ENCODE results near the gene PKNOX1.
"Not testable (repeated sequence)": the region's sequence is repeated elsewhere in the genome, so short reads cannot be mapped to it uniquely, and the experiment has no call there.

The PKNOX1 gene

DNA sequence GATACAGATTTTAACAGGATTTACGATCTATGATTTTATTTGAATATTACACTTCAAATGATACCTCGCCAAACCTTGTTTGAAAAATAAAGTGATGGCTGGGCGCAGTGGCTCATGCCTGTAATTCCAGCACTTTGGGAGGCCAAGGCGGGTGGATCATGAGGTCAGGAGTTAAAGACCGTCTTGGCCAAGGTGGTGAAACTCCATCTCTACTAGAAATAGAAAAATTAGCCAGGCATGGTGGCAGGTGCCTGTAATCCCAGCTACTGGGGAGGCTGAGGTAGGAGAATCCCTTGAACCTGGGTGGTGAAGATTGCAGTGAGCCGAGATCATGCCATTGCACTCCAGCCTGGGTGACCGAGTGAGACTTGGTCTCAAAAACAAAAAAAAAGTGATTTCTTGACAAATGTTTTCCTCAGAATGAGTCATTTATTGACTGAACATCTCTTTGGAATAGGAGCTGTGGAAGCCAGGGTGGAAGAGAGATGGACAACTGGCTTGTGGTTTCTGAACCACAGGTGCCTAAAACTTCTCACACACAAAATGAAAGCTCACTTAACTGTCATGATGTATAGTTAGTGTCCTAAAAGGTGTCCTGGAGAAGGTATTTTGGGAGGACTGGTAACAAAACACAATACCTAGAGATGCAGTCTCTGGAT is 11.9 kb downstream of the PKNOX1 start:
- DNase-seq (ENCODE audit: low spot score) = no peak

DNA sequence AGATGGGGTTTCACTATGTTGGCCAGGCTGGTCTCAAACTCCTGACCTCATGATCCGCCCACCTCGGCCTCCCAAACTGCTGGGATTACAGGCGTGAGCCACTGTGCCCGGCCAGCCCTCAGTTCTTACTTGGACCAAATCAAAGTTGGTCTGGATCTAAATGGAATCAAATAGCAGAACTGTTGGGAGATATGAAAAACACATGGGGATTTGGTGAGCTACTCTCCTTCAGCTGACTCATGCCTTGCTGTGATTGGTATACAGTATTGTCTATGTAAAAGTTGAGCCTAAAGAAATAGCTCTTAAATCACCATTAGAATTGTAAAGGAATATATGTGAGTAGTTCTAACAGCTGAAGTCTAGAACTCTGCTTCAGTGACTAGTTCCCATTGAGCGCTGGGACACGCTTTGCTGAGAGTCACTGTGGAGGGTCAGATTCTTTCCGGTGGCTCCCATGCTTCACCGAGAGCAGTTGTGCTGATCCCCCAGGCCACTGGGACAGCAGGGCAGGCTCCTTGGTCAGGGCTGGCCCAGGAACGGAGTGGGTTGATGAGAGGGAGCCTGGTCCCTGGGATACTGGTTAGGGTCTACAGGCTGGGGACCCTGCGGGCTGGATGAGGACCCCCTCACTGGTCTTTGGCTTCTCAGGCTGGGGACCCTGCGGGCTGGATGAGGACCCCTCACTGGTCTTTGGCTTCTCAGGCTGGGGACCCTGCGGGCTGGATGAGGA is 14.0 kb downstream of the PKNOX1 start:
- DNase-seq (ENCODE audit: low spot score) = no peak

DNA sequence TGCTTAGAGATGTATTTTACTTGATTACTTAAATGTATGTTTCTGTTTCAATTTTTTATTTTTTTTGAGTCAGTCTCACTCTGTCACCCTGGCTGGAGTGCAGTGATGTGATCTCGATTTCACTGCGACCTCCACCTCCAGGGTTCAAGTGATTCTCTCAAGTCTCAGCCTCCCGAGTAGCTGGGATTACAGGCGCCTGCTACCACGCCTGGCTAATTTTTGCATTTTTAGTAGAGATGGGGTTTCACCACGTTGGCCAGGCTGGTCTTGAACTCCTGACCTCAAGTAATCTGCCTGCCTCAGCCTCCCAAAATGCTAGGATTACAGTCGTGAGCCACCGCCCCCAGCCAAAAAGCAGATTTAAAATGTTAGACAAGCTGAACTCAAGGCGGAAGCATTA is 15.0 kb downstream of the PKNOX1 start:
- not testable (repeated sequence) for DNase-seq (ENCODE audit: low spot score)

DNA sequence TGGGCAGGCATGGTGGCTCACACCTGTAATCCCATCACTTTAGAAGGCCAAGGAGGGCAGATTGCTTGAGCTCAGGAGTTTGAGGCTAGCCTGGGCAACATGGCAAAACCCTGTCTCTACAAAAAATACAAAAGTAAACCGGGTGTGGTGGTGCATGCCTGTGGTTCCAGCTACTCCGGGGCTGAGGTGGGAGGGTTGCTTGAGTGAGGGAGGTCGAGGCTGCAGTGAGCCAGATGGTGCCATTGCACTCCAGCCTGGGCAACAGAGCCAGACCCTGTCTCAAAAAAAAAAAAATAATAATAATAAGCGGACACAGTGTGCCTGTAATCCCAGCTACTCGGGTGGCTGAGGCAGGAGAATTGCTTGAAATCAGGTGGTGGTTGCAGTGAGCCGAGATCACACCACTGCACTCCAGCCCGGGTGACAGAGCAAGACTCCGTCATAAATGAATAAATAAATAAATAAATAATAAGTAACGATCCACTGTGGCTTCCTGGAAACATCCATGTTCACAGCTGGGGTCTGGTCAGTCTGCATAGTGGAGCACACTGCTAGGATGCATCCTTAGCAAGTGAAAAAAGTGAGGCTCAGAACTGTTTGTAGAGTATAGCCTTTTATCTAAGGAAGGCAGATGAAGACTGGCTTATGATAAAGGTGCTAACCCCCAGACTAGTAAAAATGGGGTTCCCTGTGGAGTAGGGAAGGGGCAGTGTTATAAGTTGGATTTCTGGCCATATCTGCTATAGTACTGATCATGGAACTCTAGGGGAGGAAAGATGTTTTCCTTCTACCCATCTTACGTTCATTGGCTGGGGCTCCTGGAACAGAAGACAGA is 15.7 kb downstream of the PKNOX1 start:
- DNase-seq (ENCODE audit: low spot score) = no peak

DNA sequence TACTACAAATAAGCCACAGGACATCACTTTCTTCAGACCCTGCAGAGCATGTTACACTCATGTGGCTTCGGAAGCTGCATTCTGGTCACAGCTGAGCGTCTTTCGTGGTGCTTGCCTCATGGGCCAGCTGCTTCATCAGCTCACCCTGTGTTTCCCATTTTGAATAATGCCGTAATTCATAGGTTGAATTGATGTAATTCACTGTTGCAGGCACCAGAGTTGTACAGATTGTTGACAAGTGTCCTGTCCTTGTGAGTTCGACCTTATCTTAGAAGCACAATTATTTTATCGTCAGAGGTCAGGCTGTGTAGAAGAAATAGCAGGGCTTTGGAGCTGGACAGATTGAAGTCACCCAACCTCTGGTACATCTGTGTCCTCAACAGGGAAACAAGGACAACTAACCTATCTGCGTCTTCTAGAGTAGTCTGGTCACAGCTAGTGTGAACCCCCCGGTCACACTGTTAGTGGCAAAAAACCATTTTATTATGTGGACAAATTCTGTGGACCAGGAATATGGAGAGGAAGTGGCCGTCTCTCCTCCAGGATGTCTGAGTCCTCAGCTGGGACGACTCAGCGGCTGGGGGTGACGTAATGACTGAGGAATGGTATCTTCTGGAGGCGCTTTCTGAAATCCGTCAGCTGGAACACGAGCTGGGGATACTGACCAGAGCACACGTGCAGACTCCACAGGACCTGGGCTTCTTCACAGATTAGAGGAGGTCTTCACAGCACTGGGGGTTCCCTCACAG is 17.8 kb downstream of the PKNOX1 start:
- DNase-seq (ENCODE audit: low spot score) = no peak

DNA sequence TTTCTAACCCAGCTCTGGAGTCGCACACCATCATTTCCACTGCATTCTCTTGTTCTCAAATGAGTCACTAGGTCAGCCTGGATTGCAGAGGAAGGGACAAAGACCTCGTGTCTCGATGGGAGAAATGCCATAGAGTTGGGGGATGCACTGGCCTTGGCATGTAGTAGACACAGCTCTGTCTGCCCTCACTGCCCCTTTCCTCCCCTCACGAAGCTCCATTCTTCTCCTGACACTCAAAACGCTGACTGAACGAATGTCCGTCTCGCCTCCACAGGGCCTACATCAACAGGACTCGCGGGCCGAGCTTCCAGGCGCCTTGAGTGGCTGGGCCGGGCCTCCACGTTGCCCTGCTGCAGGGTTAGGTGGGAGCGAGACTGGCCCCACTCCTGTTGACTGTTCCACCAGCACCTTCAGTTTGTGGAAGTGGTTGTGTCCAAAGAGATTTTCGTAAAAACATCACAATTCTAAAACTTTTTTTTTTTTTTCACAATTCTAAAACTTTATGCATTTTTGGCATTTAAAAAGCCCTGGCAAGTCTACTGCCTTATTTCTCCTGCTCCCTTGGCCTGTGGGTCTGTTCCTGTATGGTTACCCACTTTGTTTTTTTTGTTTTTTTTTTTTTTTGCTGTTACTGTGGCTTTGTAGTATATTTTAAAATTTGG is 18.8 kb downstream of the PKNOX1 start:
- no peak for DNase-seq (ENCODE audit: low spot score)

DNA sequence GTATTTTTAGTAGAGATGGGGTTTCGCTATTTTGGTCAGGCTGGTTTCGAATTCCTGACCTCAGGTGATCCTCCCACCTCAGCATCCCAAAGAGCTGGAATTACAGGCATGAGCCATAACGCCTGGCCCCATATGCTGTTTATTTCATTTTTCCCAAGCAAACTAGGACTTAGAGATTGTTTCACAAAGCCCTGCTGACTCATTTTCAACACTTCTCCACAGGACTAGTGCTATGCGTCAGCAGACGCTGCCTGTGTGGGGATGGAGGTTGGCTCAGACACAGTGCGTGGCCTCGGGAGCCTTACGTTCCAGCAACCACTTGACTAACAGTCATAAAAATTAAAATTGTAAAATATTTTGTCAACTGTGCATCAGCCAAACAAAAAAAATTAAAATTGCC is 22.7 kb downstream of the PKNOX1 start:
- DNase-seq (ENCODE audit: low spot score) = no peak

DNA sequence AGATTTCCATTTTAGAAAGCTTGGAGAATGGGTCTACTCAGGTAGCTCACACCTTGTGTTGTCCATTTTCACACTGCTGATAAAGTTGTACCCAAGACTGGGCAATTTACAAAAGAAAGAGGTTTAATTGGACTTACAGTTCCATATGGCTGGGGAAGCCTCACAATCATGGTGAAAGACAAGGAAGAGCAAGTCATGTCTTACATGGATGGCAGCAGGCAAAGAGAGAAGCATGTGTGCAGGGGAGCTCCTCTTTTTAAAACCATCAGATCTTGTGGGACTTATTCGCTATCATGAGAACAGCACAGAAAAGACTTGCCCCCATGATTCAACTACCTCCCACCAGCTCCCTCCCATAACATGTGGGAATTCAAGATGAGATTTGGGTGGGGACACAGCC is 23.6 kb downstream of the PKNOX1 start:
- not testable (repeated sequence) for DNase-seq (ENCODE audit: low spot score)

DNA sequence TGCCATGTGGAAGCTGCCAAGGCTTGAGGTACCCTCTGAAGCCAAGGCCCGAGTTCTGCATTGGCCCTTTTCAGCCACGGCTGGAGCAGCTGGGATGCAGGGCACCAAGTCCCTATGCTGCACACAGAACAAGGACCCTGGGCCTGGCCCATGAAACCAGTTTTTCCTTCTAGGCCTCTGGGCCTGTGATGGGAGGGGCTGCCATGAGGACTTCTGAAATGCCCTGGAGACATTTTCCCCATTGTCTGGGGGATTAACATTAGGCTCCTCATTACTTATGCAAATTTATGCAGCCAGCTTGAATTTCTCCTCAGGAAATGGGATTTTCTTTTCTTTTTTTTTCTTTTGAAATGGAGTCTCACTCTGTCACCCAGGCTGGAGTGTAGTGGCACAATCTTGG is 24.8 kb downstream of the PKNOX1 start:
- DNase-seq (ENCODE audit: low spot score) = not testable (repeated sequence)

DNA sequence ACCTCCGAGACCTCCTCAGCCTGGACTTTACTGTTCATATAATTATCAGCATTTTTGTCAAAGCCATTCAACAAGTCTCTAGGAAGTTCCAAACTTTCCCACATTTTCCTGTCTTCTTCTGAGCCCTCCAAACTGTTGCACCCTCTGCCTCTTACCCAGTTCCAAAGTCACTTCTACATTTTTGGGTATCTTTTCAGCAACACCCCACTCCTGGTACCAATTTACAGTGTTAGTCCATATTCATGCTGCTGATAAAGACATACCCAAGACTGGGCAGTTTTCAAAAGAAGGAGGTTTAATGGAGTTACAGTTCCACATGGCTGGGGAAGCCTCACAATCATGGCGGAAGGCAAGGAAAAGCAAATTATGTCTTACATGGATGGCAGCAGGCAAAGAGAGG is 25.7 kb downstream of the PKNOX1 start:
- DNase-seq (ENCODE audit: low spot score) = not testable (repeated sequence)

DNA sequence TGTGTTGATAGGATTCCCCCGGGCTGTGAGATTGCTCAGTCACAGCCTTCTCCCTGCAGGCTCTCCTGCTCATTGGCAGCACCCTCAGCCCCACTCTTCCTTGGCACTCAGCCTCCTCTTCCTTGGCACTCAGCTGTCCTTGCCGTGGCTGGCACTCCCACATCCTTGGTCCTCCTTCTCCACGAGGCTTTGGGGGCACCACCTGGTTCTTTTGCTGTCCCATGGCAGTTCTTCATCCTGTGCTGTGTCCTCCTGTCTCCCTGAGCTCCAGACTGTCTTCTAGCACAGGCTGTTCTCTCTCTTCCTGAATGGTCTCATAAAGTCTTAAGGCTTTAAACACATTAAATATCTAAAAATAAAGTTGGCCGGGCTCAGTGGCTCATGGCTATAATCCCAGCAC is 27.0 kb downstream of the PKNOX1 start:
- no peak for DNase-seq (ENCODE audit: low spot score)

DNA sequence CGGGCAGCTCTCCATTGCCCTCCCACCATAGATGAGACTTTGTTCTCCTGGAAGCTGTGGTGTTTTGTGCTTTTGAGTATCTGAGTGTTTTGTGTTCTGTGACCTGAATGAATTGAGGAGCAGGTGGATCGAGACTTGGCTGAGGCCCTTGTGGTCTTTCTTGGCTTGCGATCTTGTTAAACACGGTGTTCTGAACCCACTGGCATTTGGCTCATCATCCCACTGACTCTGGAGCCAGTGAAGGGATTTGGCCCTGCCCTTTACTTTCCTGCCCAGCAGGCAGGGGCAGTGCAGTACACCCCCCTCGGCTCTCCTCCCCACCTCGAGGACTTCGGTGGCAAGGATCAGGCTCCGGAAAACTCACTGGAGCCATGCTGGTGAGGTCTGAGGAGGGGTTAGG is 30.6 kb downstream of the PKNOX1 start:
- DNase-seq (ENCODE audit: low spot score) = no peak

DNA sequence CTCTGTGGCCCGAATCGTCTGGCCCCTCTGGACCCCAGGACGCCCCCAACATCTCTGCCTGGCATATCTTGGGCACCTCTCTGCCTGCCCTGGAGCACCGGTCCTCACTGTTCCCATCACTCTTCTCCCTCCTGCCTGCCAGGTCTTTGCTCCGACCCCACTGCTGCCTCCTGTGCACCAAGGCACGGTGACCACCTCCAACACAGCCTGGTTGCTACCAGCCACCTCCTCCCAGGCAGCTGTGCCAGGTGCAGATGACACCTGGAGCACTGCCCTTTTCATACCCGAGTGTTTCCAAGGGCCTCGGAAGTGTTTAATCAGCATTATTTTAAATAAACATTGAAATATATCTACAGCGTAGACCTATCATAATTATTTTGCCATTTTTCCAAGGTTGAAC is 31.3 kb downstream of the PKNOX1 start:
- no peak for DNase-seq (ENCODE audit: low spot score)

DNA sequence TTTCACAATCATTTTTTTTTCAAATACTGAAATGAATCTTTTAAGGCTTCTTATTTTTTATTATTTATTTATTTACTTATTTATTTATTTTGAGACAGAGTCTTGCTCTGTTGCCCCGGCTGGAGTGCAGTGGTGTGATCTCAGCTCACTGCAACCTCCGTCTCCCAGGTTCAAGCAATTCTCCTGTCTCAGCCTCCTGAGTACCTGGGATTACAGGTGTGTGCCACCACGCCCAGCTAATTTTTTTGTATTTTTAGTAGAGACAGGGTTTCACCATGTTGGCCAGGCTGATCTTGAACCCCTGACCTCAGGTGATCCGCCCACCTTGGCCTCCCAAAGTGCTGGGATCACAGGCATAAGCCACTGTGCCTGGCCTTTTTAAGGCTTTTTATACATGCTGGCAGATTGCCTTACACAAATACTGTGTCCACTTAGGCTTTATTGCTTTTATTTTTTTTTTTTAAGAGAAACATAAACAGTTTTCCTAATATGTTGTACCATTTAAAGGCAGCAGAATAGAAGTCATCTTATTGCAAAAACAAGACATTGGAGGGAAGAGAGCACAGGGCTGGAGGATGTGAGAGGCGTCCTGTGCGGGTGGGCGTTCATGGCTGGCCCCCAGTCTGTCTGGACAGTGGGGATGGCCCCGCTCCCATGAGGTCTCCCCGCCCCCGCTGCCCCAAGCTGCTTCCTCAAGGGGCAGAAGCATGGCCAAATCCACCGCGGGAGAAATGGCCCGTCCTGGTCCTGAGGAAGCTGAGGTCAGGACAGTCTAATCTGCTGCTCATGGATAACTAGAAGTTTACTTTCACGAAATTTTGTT is 31.9 kb downstream of the PKNOX1 start:
- DNase-seq (ENCODE audit: low spot score) = not testable (repeated sequence)

DNA sequence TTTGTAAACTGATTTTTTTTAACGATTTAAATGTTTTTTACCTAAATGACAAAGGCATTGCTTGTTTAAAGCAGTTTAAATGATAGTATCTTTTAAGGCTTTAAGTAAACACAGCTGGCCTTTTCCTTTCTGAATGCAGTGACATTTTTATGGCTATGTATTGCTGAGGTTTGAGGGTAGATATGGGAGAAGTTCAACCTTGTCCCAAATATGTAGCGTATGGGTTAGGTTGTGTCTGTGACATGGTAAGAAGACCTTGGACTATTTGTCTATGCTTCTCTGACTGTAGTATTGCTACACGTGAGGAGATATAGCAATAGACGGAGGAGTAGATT is 32.5 kb downstream of the PKNOX1 start:
- no peak for DNase-seq (ENCODE audit: low spot score)

DNA sequence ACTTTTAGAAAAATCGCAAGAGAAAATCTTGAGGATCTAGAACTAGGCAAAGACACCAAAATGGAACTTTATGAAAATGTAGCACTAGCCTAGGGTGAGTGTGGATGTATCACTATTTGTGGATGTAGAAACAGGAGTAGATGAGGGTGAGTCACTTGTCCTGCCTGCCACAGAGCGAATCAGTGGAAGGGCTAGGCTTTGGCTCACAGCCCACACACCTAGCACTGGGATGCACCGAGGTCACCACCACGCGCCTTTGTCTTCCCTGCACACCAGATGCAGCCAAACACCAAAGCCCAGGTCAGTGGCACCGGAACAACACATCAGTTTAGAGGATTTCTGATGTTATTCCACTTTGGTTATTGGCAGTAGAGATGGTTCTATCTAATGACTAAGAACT is 38.2 kb downstream of the PKNOX1 start:
- DNase-seq (ENCODE audit: low spot score) = no peak

DNA sequence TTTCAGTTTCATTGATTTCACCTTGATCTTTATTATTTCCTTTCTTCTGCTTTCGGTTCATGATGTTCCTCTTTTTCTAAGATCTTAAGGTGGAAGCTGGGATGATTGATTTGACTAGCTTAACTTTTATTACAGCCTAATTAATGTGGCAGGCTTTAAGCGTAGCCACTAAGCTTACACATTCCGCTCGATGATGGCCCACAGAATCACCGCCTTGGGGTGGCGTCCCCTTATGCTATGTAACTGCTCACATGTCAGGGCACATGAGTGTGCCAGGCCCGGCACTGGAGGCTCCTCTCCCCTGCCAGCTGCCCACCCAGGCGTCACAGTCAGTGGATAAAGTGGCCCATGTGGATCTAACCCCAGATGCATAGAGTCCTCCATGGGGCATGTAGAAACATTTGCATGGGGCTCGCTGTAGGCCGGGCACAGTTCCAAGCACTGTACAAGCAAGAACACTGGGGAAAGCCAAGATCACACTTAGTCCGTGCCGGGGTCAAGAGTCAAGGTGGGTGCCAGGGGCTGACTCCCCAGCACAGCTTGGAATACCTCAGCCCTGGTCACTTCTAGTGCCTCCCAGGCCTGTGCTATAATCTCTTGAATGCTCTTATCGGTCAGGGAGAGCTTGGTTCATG is 41.7 kb downstream of the PKNOX1 start:
- DNase-seq (ENCODE audit: low spot score) = no peak

DNA sequence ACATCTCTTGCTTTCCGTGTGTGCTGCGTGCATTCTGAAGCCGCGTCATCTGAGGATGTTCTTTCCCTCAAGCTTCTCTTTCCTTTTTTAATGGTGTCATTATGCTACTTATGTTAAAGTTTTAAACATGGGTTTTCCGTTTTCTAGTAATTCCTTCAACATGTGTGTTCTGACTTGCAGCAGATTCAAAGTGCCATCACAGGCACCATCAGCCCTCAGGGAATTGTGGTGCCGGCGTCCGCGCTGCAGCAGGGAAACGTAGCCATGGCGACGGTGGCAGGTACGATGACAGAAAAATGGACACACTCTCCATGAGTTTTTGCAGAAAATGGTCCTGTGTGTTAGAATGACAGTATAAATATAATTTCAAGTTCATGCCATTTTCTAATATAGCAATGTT is 42.4 kb downstream of the PKNOX1 start:
- no peak for DNase-seq (ENCODE audit: low spot score)

DNA sequence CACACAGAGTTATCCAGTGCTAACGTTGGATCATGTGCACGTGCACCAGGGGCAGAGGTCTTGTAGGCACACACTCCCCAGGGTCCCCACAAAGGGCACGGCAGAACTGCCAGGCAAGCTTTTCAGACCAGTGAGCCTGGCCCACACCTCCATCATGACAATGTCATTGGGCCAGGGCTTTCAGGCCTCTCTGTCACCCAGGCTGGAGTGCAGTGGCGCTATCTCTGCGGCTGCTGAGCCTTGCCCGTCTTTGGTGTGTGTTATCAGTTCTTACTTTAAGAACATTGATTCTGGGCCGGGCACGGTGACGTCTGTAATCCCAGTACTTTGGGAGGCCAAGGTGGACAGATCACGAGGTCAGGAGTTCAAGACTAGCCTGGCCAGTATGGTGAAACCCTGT is 44.2 kb downstream of the PKNOX1 start:
- no peak for DNase-seq (ENCODE audit: low spot score)

DNA sequence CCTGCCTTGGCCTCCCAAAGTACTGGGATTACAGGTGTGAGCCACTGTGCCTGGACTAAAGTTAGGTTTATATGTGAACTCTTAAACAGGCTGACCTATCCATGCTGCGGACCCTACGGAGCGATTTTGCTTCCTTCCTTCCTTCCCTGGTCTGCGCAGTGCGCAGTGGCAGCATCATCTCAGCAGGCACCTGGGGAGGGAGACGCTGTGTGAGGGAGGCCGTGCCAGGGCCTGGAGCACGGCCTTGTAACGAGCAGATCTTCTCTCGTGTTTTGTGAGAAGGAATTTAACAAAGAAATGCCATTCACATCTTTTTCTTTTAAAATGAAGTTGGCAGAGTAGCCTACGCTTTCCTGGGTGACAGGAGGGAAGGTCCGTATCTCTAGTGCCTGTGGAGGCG is 45.8 kb downstream of the PKNOX1 start:
- DNase-seq (ENCODE audit: low spot score) = no peak

DNA sequence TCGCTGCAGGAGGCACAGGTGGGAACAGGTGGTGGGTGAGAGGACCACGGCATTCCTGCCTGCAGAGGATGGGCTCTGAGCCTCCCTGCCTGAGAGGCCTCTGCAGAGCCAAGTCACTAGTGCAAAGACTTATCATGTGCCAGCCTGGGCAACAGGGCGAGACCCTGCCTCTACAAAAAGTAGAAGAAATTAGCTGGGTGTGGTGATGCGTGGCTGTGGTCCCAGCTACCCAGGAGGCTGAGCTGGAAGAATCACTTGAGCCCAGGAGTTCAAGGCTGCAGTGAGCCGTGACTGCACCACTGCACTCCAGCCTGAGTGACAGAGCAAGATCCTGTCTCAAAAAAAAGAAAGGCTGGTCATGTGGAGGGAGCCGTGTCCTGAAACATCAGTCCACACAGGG is 46.4 kb downstream of the PKNOX1 start:
- no peak for DNase-seq (ENCODE audit: low spot score)

Measured in HuH-7.5 (cell line).